ENCODE measurements around the gene PRKAR2A. TPM values are rescaled to one million over a fixed set of nuclear protein-coding genes. Genes with fewer than 3 reads are reported as not detected.

Gene PRKAR2A
- total RNA-seq, 1 experiment from 2014 or later: 51.5 TPM

Other genes starting within 250 kb of the PRKAR2A start
- 80.3 and 165 TPM in 2 replicates for gene UQCRC1, start 238.2 kb downstream of the PRKAR2A start, total RNA-seq (2014; rRNA removed; shearing (Covaris generic); ENCODE audit: low replicate concordance)
- not detected in 2 replicates for gene TMEM89, start 226.1 kb downstream of the PRKAR2A start, total RNA-seq (2014; rRNA removed; shearing (Covaris generic); ENCODE audit: low replicate concordance)
- 52.7 and 69.1 TPM in 2 replicates for gene SLC26A6, start 212.4 kb downstream of the PRKAR2A start, total RNA-seq (2014; rRNA removed; shearing (Covaris generic); ENCODE audit: low replicate concordance)
- gene CELSR3, start 185.0 kb downstream of the PRKAR2A start, total RNA-seq (2014; rRNA removed; shearing (Covaris generic); ENCODE audit: low replicate concordance): 3.8 and 7.0 TPM in 2 replicates
- 25.5 and 36.1 TPM in 2 replicates for gene NCKIPSD, start 162.0 kb downstream of the PRKAR2A start, total RNA-seq (2014; rRNA removed; shearing (Covaris generic); ENCODE audit: low replicate concordance)
- gene IP6K2, start 130.7 kb downstream of the PRKAR2A start, total RNA-seq (2014; rRNA removed; shearing (Covaris generic); ENCODE audit: low replicate concordance): 93.6 and 104 TPM in 2 replicates
- gene SLC25A20, start 51.0 kb upstream of the PRKAR2A start, total RNA-seq (2014; rRNA removed; shearing (Covaris generic); ENCODE audit: low replicate concordance): 20.5 and 33.8 TPM in 2 replicates
- 86.4 and 113 TPM in 2 replicates for gene ARIH2, start 71.0 kb upstream of the PRKAR2A start, total RNA-seq (2014; rRNA removed; shearing (Covaris generic); ENCODE audit: low replicate concordance)
- 36.1 and 86.7 TPM in 2 replicates for gene P4HTM, start 142.4 kb upstream of the PRKAR2A start, total RNA-seq (2014; rRNA removed; shearing (Covaris generic); ENCODE audit: low replicate concordance)
- 82.1 and 110 TPM in 2 replicates for gene WDR6, start 159.5 kb upstream of the PRKAR2A start, total RNA-seq (2014; rRNA removed; shearing (Covaris generic); ENCODE audit: low replicate concordance)
- 44.8 and 53.4 TPM in 2 replicates for gene DALRD3, start 170.7 kb upstream of the PRKAR2A start, total RNA-seq (2014; rRNA removed; shearing (Covaris generic); ENCODE audit: low replicate concordance)
- gene NDUFAF3, start 174.2 kb upstream of the PRKAR2A start, total RNA-seq (2014; rRNA removed; shearing (Covaris generic); ENCODE audit: low replicate concordance): 228 and 279 TPM in 2 replicates
- 522 and 655 TPM in 2 replicates for gene IMPDH2, start 181.5 kb upstream of the PRKAR2A start, total RNA-seq (2014; rRNA removed; shearing (Covaris generic); ENCODE audit: low replicate concordance)
- 75.4 and 80.0 TPM in 2 replicates for gene QRICH1, start 246.2 kb upstream of the PRKAR2A start, total RNA-seq (2014; rRNA removed; shearing (Covaris generic); ENCODE audit: low replicate concordance)

All from Karpas-422 (cell line).